ENCODE data around the gene MICU1.

DNA sequence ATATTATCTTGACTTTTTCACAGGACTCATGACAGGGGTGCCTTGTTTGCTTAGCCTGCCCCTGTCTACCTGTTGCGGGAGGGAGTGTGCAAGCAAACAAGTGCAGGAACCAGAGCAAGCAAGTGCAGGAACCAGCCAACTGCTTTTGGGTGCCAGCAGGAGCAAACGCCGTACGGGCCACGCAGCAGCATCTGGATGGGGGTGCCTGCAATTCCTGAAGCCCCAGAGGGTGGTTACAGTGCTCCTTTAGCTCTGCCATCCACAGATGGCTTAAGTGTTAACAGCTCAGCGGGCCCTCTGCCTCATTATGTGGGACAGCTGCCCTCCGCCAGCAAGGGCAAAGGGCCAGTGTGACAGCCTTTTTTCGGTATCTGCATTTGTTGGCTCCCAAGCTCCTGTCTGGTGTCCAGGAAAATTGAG lies 83.5 kb downstream of the MICU1 start:
- TF ChIP-seq, protein P1, sequence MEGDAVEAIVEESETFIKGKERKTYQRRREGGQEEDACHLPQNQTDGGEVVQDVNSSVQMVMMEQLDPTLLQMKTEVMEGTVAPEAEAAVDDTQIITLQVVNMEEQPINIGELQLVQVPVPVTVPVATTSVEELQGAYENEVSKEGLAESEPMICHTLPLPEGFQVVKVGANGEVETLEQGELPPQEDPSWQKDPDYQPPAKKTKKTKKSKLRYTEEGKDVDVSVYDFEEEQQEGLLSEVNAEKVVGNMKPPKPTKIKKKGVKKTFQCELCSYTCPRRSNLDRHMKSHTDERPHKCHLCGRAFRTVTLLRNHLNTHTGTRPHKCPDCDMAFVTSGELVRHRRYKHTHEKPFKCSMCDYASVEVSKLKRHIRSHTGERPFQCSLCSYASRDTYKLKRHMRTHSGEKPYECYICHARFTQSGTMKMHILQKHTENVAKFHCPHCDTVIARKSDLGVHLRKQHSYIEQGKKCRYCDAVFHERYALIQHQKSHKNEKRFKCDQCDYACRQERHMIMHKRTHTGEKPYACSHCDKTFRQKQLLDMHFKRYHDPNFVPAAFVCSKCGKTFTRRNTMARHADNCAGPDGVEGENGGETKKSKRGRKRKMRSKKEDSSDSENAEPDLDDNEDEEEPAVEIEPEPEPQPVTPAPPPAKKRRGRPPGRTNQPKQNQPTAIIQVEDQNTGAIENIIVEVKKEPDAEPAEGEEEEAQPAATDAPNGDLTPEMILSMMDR (IDR thresholded peaks at IDR 0.05): no peak
- no peak for TF ChIP-seq POLR2A (IDR thresholded peaks at IDR 0.05)
